ENCODE data around the gene TRPM3. TPM values are rescaled to one million over a fixed set of nuclear protein-coding genes. Genes with fewer than 3 reads are reported as not detected.

TRPM3 gene
- total RNA-seq, 1 experiment from 2014 or later: not detected

GRCh38 chr9:70832492-70832891 is 288.9 kb downstream of the TRPM3 start:
- no peaks in the 10 kb centered on the region for H3K9me3 Mint-ChIP-seq (ENCODE audit: unreplicated experiment)
- intact Hi-C loops (cut with micrococcal nuclease; ENCODE audit: unreplicated experiment): no loop called here
- H3K36me3 Mint-ChIP-seq (ENCODE audit: insufficient read depth, unreplicated experiment): no peaks in the 10 kb centered on the region
- peaks cover 2% of the 10 kb centered on the region for H3K27me3 Mint-ChIP-seq (ENCODE audit: insufficient read depth, unreplicated experiment)
- Histone ChIP-seq H3K36me3 (ENCODE audit: control insufficient read depth, insufficient read depth, low read length) (no peaks in the 10 kb centered on the region), H3K4me3 (ENCODE audit: low read depth, low read length) (no peak overlapping the region), H3K4me1 (no peaks in the 10 kb centered on the region), H3K27me3 (replicated peaks; ENCODE audit: control insufficient read depth, insufficient read depth, low read length) (no peaks in the 10 kb centered on the region), H3K9me3 (no peaks in the 10 kb centered on the region)
- TF ChIP-seq, protein P1, sequence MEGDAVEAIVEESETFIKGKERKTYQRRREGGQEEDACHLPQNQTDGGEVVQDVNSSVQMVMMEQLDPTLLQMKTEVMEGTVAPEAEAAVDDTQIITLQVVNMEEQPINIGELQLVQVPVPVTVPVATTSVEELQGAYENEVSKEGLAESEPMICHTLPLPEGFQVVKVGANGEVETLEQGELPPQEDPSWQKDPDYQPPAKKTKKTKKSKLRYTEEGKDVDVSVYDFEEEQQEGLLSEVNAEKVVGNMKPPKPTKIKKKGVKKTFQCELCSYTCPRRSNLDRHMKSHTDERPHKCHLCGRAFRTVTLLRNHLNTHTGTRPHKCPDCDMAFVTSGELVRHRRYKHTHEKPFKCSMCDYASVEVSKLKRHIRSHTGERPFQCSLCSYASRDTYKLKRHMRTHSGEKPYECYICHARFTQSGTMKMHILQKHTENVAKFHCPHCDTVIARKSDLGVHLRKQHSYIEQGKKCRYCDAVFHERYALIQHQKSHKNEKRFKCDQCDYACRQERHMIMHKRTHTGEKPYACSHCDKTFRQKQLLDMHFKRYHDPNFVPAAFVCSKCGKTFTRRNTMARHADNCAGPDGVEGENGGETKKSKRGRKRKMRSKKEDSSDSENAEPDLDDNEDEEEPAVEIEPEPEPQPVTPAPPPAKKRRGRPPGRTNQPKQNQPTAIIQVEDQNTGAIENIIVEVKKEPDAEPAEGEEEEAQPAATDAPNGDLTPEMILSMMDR (IDR thresholded peaks at IDR 0.05; ENCODE audit: insufficient read depth in 1 of 2, low read depth in 1 of 2, low read length in 1 of 2, severe bottlenecking in 1 of 2, unreplicated experiment in 1 of 2): no peak
- H3K4me3 Mint-ChIP-seq (ENCODE audit: unreplicated experiment): no peak overlapping the region
- no peak for DNase-seq
- BruUV-seq (replicated peaks): no TSS peak
- H3K4me1 Mint-ChIP-seq (ENCODE audit: low read depth, unreplicated experiment): no peaks in the 10 kb centered on the region
- CTCF ChIA-PET: no interaction called here
- POLR2A ChIA-PET: no interaction called here
- no peak overlapping the region for H3K27ac Mint-ChIP-seq (ENCODE audit: unreplicated experiment)

GRCh38 chr9:70830618-70831017 is 290.8 kb downstream of the TRPM3 start:
- H3K4me1 Mint-ChIP-seq (ENCODE audit: low read depth, unreplicated experiment): no peaks in the 10 kb centered on the region
- no peak overlapping the region for H3K4me3 Mint-ChIP-seq (ENCODE audit: unreplicated experiment)
- peaks cover 2% of the 10 kb centered on the region for H3K27me3 Mint-ChIP-seq (ENCODE audit: insufficient read depth, unreplicated experiment)
- ChIA-PET POLR2A (no interaction called here), CTCF (no interaction called here)
- TF ChIP-seq, protein P1 (IDR thresholded peaks at IDR 0.05; ENCODE audit: insufficient read depth in 1 of 2, low read depth in 1 of 2, low read length in 1 of 2, severe bottlenecking in 1 of 2, unreplicated experiment in 1 of 2): no peak
- intact Hi-C loops (cut with micrococcal nuclease; ENCODE audit: unreplicated experiment): no loop called here
- H3K9me3 ChIP-seq: no peaks in the 10 kb centered on the region
- no peaks in the 10 kb centered on the region for H3K27me3 ChIP-seq (replicated peaks; ENCODE audit: control insufficient read depth, insufficient read depth, low read length)
- H3K4me3 ChIP-seq (ENCODE audit: low read depth, low read length): no peak overlapping the region
- BruUV-seq (replicated peaks): no TSS peak
- H3K36me3 Mint-ChIP-seq (ENCODE audit: insufficient read depth, unreplicated experiment): no peaks in the 10 kb centered on the region
- DNase-seq: no peak
- H3K4me1 ChIP-seq: no peaks in the 10 kb centered on the region
- no peak overlapping the region for H3K27ac Mint-ChIP-seq (ENCODE audit: unreplicated experiment)
- H3K9me3 Mint-ChIP-seq (ENCODE audit: unreplicated experiment): no peaks in the 10 kb centered on the region
- H3K36me3 ChIP-seq (ENCODE audit: control insufficient read depth, insufficient read depth, low read length): no peaks in the 10 kb centered on the region

- Histone ChIP-seq H3K27me3 (replicated peaks; ENCODE audit: control insufficient read depth, insufficient read depth, low read length) (no peaks in the 10 kb centered on the region), H3K4me1 (no peaks in the 10 kb centered on the region), H3K9me3 (no peaks in the 10 kb centered on the region), H3K36me3 (ENCODE audit: control insufficient read depth, insufficient read depth, low read length) (no peaks in the 10 kb centered on the region), H3K4me3 (ENCODE audit: low read depth, low read length) (no peak overlapping the region)
- TF ChIP-seq, protein P1 (IDR thresholded peaks at IDR 0.05; ENCODE audit: insufficient read depth in 1 of 2, low read depth in 1 of 2, low read length in 1 of 2, severe bottlenecking in 1 of 2, unreplicated experiment in 1 of 2): no peak
- POLR2A ChIA-PET: no interaction called here
- Mint-ChIP-seq H3K36me3 (ENCODE audit: insufficient read depth, unreplicated experiment) (no peaks in the 10 kb centered on the region), H3K27me3 (ENCODE audit: insufficient read depth, unreplicated experiment) (peaks cover 2% of the 10 kb centered on the region), H3K4me1 (ENCODE audit: low read depth, unreplicated experiment) (no peaks in the 10 kb centered on the region), H3K4me3 (ENCODE audit: unreplicated experiment) (no peak overlapping the region), H3K9me3 (ENCODE audit: unreplicated experiment) (no peaks in the 10 kb centered on the region), H3K27ac (ENCODE audit: unreplicated experiment) (no peak overlapping the region)
- no peak for DNase-seq
- BruUV-seq (replicated peaks): no TSS peak
- intact Hi-C loops (cut with micrococcal nuclease; ENCODE audit: unreplicated experiment): no loop called here
- CTCF ChIA-PET: no interaction called here
These were observed 291.7 kb downstream of the TRPM3 start for GRCh38 chr9:70829591-70830265.
